NCI-H69 (cell line): ENCODE results near the gene LHFPL3.

ENCODE experiments used
- DNase-seq: peaks from one replicate; lab custom pipeline; 2025; lab: John Stamatoyannopoulos, UW

The LHFPL3 gene

GRCh38 chr7:104801022-104801421, 472.6 kb downstream of the LHFPL3 start:
- no peak for DNase-seq

GRCh38 chr7:104803931-104804330, 475.5 kb downstream of the LHFPL3 start:
- no peak for DNase-seq

DNA sequence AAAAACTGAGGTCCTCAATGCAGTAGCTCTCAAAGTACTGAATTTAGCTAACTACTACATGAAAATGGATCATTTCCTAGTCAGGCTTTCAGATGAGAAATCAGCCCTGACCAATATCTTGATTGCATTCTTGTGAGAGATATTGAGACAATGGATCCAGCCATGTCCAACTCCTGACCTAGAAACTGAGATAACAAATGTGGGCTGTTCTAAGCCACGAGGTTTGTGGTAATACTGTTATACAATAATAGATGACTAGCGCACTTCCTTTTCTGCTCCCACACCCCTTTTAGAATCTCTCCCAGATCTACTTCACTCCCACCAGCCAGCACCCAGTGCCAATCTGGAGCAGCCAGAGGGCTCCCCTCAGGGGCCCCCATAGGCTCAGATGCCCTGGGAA, 476.3 kb downstream of the LHFPL3 start:
- DNase-seq = no peak

DNA sequence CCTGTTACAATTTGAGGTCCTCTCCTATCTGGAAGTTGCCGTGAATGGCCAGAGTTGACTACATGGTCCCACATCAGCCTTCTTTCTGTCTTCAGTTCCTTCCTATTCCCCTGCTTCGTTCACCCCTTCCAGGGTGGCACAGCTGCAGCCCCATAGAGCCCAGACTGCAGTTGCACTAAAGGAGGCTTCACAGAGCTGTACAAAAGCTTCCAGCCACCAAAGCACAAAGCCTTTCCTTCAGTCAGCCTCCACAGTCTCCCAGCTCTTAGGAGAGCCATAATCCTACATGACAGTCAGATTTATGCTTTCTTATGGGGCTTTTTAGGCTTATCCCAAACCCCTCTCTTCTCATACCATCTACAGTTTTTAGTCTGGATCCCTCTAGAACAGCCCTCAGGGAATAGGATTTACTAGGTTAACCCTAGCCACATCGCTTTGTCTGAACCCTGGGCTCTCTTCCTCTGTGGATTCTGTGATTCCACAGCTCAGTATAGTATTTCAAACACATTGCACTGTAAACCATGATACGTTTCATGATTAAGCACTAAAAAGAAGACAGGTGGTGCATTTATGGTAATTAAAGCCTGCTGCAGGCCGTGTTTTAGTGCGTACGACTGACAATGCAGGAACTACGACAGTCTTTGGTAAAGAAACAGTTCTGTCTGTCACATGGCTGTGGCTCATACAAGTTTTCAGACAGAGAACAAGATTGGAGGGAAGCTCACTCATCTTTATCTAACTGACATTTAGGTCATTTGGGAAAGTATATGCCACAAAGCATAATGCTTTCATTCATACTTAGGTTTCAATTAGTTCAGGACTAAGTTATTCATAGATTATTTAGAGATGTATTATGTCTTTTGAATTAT, 477.3 kb downstream of the LHFPL3 start:
- DNase-seq = peak; percentile 75

GRCh38 chr7:104807671-104808070, 479.3 kb downstream of the LHFPL3 start:
- DNase-seq = peak; percentile 35

- no peak for DNase-seq
Measured at GRCh38 chr7:104809906-104810305, 481.5 kb downstream of the LHFPL3 start.

DNA sequence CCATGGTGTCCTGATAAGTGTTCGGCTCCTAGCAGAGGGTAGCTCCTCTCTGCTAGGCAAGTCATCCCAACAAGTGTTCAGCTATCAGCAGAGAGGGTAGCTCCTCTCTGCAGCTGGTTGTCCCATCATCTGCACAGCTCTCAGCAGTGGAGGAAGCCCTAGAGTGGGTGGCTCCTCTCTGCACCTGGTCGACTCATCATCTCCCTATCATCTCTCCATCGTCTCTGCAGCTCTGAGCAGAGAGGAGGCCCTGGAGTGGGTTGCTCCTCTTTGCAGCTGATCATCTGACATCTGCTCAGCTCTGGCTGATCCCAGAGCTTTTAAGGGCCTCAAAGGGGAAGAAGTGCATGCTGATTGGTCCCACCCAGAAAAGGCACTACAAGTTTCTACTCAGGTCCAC, 485.7 kb downstream of the LHFPL3 start:
- DNase-seq = no peak

DNA sequence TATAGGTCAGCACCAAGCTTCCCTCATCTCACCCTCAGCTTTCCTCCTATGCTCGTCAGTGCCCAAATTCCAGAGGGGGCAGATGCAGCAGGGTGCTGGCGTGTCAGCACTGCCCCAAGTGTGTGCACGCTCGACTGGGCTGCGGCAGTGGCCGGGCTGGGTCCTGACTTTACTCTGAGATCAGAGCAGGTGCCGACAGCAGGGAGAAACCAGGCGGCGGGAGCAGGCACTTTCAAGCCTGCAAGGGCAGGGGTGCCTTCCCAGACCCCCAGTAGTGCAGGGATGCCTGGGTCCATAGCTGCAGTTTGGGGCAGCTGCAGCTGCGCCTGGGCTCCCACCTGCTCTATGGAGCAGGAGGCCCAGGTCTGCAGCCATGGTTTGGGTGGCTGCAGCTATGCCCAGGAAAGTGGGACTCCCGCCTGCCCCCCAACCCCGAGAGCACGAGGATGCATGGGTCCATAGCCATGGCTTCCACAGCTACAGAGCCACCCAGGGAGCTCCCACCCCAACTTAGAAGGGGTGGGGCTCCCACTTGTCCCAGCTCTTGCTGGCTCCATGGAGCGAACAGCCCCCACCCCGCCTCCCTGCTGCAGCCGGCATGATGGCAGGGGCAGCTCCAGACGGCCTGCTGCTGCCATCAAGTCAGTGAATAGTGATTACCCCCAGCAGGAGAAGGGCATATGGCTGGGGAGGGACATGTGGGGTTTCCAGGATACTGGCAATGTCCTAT, 486.4 kb downstream of the LHFPL3 start:
- DNase-seq = peak; percentile 50

DNA sequence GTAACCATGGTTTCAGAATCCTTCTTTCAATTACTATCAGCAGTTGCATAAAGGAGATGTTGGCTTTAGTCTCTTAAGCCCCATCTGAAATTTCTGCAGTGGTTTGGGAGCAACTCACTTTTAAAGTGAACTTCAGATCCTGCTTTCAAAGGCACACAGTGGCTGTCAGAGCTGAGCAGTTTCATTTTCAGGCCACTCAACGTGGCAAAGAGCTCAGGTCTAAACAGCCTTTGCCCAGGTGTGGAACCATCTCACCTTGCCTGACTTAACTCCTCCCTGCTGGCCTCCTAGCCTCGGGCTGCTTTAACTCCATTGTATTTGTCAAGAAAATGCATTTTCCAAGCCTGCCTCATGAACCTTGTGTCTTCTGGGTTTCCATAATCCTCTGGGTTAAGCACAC, 488.1 kb downstream of the LHFPL3 start:
- DNase-seq = peak; percentile 18

- peak; percentile 84 for DNase-seq
Measured at GRCh38 chr7:104818961-104819880, 490.8 kb downstream of the LHFPL3 start.

GRCh38 chr7:104820836-104821535, 492.6 kb downstream of the LHFPL3 start:
- DNase-seq = no peak

DNA sequence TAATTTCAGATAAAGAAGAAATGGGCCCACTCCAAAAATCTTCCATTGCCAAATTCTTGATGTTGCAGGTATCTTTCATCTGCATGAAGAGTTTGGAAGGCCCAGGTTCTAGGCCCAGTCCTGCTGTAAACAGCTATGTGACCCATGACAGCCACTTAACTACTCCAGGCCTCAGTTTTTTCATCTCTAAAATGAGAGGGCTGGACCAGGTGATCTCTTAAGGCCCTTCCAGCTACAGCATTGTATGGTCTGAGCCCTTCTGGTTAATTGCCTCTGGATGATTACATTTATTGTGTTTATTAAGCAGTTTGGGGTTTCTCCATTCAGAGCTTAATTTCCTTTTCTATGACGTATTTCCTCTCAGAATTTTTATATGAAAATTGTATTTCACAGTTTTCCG, 494.8 kb downstream of the LHFPL3 start:
- DNase-seq = no peak

GRCh38 chr7:104825099-104825498, 496.7 kb downstream of the LHFPL3 start:
- DNase-seq = no peak

GRCh38 chr7:104826135-104826534, 497.7 kb downstream of the LHFPL3 start:
- DNase-seq = no peak

DNA sequence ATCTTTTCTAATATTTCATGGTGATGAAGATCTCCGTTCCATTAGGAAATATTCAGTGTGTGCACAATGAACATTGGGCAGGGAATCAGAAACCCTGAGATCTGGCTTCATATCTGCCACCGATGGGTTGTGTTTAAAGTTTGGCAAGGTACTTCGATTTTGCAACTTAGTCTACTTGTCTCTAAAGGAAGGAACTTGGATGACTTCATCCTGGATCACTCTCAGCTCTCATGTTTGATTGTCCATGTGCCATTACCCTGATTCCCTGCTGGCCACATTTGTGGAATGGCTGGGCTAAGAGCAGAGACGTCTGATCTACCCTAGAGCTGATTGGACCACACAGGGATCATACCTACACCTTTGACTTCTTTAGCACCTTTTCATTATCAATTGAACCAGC, 508.6 kb downstream of the LHFPL3 start:
- no peak for DNase-seq

DNA sequence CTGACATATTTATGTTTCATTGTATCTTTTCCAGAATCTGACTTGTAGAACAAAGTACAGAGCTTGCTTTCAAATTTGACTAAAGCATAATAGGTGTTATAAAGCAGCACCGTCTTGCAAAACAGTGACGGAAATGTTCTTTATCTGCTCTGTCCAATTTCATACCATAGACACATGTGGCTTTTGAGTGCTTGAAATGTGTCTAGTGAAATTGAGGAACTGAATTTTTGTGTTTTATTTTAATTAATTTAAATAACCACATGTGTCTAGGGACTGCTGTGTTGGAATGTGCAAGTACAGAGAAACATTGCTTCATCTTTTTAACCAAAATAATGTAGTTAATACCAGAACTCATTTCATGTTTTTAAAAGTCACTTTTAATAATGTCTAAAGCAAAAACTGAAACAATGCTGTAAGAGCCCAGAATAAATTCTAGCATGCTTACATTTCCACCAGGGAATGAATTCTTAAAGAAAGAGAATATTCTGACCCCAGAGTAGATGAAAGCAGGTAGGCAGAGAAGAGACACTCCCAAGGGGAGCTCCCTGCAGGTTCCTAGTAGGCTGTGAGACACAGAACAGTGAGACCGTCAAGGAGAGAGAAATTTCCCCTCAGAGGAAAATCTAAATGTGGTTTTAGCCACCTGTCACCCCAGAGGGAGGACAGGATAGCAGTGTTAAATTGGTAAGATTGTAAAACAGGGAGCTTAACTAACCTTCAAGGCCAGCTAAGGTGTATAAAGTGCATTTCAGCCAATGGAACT, 510.3 kb downstream of the LHFPL3 start:
- DNase-seq = no peak

DNA sequence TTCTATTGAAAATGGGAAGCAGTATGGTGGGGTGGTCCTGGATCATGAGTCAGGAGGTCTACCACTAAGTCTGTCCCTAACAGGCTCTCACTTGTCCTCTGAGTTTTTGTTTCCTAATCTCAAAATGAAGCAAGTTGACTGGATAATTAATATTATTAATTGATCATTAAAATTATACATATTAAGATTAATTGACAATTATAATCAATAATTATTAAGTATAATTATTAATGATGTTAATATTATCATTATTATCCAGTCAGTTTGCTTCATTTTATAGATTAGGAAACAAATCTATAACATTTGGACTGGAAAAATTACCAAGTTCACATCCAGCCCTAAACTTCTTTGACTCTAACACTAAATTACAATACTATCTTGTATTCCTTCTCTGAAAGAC, 511.4 kb downstream of the LHFPL3 start:
- no peak for DNase-seq

GRCh38 chr7:104841798-104842197, 513.4 kb downstream of the LHFPL3 start:
- no peak for DNase-seq

DNA sequence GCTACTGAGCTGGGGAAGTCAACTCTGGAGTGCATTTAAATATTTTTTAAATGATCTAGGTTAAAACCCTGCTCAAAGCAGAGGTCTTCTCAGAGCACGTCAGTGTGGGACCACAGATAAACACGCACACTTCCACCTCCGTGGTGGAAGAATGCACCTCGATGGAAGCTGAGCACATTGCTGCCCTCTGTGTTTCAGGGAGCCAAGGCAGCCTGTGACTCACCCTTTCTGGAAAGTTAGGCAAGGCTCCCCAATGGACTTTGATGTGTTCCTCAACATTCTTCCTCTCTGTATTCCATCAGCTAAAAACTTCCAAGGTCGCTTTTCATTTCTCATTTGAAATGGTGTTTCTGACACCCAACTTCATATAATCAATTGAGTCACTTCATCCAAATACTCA, 514.8 kb downstream of the LHFPL3 start:
- no peak for DNase-seq

GRCh38 chr7:104845557-104845956, 517.2 kb downstream of the LHFPL3 start:
- DNase-seq = peak; percentile 18

- no peak for DNase-seq
Measured at GRCh38 chr7:104846731-104847130, 518.3 kb downstream of the LHFPL3 start.
